ENCODE data around the gene NAT9. TPM values are rescaled to one million over a fixed set of nuclear protein-coding genes. Genes with fewer than 3 reads are reported as not detected.

Gene NAT9
- total RNA-seq, 1 experiment from 2014 or later: 63.5 TPM

GRCh38 chr17:74803388-74803930 is 27.3 kb upstream of the NAT9 start:
- H2BK120ac ChIP-seq (ENCODE audit: low read depth, low read length, poor library complexity, severe bottlenecking): no peak overlapping the region

More at GRCh38 chr17:74803388-74803930, 27.3 kb upstream of the NAT9 start:
- no peak overlapping the region for H3K27ac Mint-ChIP-seq
- Histone ChIP-seq H3K27ac (ENCODE audit: insufficient read length, low read depth, low read length) (no peak overlapping the region), H4K20me1 (ENCODE audit: control insufficient read depth, insufficient read depth, insufficient read length) (no peaks in the 10 kb centered on the region), H3K27me3 (ENCODE audit: insufficient read depth, low read length) (no peaks in the 10 kb centered on the region), H3K23ac (ENCODE audit: insufficient read length, low read depth, low read length) (no peak overlapping the region), H3K56ac (ENCODE audit: insufficient read length, low read depth, low read length) (no peak overlapping the region), H3K4ac (ENCODE audit: low read depth, low read length) (no peak overlapping the region), H3K79me2 (ENCODE audit: insufficient read depth, low read length) (no peaks in the 10 kb centered on the region), H3K23me2 (ENCODE audit: insufficient read length, low read depth, low read length, poor library complexity, severe bottlenecking) (no peaks in the 10 kb centered on the region), H3K4me1 (ENCODE audit: insufficient read depth, low read length) (no peaks in the 10 kb centered on the region), H2AK5ac (ENCODE audit: insufficient read length, low read length) (no peak overlapping the region), H3K79me1 (ENCODE audit: insufficient read depth, low read depth, low read length, poor library complexity, severe bottlenecking) (no peaks in the 10 kb centered on the region), H3K9me3 (ENCODE audit: control insufficient read depth, low read depth, low read length) (no peaks in the 10 kb centered on the region), H2BK20ac (ENCODE audit: low read depth, low read length, poor library complexity, severe bottlenecking) (no peak overlapping the region), H3T11ph (ENCODE audit: low read length) (no peak overlapping the region), H3K4me2 (ENCODE audit: insufficient read depth, insufficient read length, low read length) (no peak overlapping the region), H4K8ac (replicated peaks; ENCODE audit: insufficient read length, low read depth, low read length) (no peak overlapping the region), H2BK15ac (ENCODE audit: low read depth, low read length) (no peak overlapping the region), H3K9ac (ENCODE audit: extremely low read depth, insufficient read length, low read length) (no peak overlapping the region), H3K14ac (ENCODE audit: insufficient read depth, low read length) (no peak overlapping the region), H2AFZ (ENCODE audit: low read length) (no peak overlapping the region), H4K5ac (ENCODE audit: insufficient read length, low read depth, low read length) (no peak overlapping the region), H2BK5ac (ENCODE audit: insufficient read length, low read length) (no peak overlapping the region), H2BK12ac (ENCODE audit: insufficient read length, low read depth, low read length) (no peak overlapping the region), H3K18ac (ENCODE audit: insufficient read length, low read depth, low read length) (no peak overlapping the region), H4K91ac (ENCODE audit: insufficient read length, low read depth, low read length) (no peak overlapping the region)
- peaks cover 5% of the 10 kb centered on the region for H3K27me3 Mint-ChIP-seq (ENCODE audit: low read depth)
- WGBS (ENCODE audit: extremely low coverage, insufficient read length, low lambda C conversion rate): no CpG with 5 or more reads among the region's 12 CpGs
- peaks cover 8 to 26% (median 16%) of the 10 kb centered on the region in 3 experiments; a peak in 5 of 7 replicates for H3K36me3 Mint-ChIP-seq (ENCODE audit: insufficient read depth in 1 of 3, low read depth in 3 of 3)
- no peaks in the 10 kb centered on the region for H3K9me3 Mint-ChIP-seq
- H3K4me3 Mint-ChIP-seq: no peak overlapping the region
- H3K4me1 Mint-ChIP-seq: no peaks in the 10 kb centered on the region
- DNase-seq: no peak
- TF ChIP-seq CTCF (conservative IDR thresholded peaks at IDR 0.05): no peak
